ENCODE results near the gene RBBP6. TPM values are rescaled to one million over a fixed set of nuclear protein-coding genes. Genes with fewer than 3 reads are reported as not detected.

Gene RBBP6
- total and polyA plus RNA-seq, 4 experiments from 2014 or later, result 26.4 to 102 (median 61.3) TPM

GRCh38 chr16:24511792-24512191 is 27.6 kb upstream of the RBBP6 start:
- Histone ChIP-seq H3K4me3 (ENCODE audit: low read length in 2 of 2) (no peak overlapping the region), H3K27me3 (ENCODE audit: insufficient read depth, low read length) (no peaks in the 10 kb centered on the region), H3K27ac (ENCODE audit: low read depth, low read length) (no peak overlapping the region), H3K4me1 (ENCODE audit: insufficient read depth, low read length) (no peaks in the 10 kb centered on the region), H3K36me3 (ENCODE audit: insufficient read depth, low read length) (no peaks in the 10 kb centered on the region), H3K9me3 (ENCODE audit: control insufficient read depth in 1 of 2, low read length in 2 of 2) (no peaks in the 10 kb centered on the region)
- no peak for DNase-seq
- peaks cover 3 to 4% of the 10 kb centered on the region in 2 donors for H3K27me3 Mint-ChIP-seq
- no peak overlapping the region for H3K4me3 Mint-ChIP-seq
- H3K27ac Mint-ChIP-seq, result no peak overlapping the region
- H3K9me3 Mint-ChIP-seq, result no peaks in the 10 kb centered on the region
- ChIA-PET POLR2A (ENCODE audit: partially characterized antibody) (no interaction called here), CTCF (ENCODE audit: partially characterized antibody) (no interaction called here)
- H3K36me3 Mint-ChIP-seq, result no peaks in the 10 kb centered on the region
- peaks cover under 1 to 1% (median under 1%) of the 10 kb centered on the region in 4 donors for H3K4me1 Mint-ChIP-seq
- intact Hi-C loops (cut with micrococcal nuclease), result loop anchor here (10.0 kb wide), 1 partner anchor 293 kb away; no protein-coding TSS in a partner anchor

DNA sequence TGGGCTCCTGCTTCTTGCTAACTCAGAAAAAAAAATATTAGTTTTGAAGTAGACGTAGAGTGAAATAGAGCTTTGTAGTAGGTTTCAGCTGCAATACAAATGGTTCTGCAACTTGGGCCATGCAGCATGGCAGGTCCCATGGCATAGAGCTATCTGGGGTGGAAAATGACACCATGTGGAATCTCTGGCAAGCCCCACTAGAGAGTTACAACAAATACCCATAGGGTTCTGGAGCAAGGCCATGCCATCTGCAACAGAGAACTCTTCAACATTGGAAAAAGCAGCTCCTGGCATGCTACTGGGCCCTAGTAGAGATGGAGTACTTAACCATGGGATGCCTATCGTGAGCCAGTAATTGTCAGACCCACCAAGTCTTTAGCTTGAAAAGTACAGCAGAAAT is 25.3 kb upstream of the RBBP6 start:
- peaks cover 4 to 6% (median 5%) of the 10 kb centered on the region in 4 donors for H3K4me1 Mint-ChIP-seq
- Histone ChIP-seq H3K27me3 (ENCODE audit: insufficient read depth, low read length) (no peaks in the 10 kb centered on the region), H3K36me3 (ENCODE audit: insufficient read depth, low read length) (no peaks in the 10 kb centered on the region), H3K4me3 (ENCODE audit: low read length in 2 of 2) (no peak overlapping the region), H3K27ac (ENCODE audit: low read depth, low read length) (no peak overlapping the region), H3K9me3 (ENCODE audit: control insufficient read depth in 1 of 2, low read length in 2 of 2) (no peaks in the 10 kb centered on the region), H3K4me1 (ENCODE audit: insufficient read depth, low read length) (no peaks in the 10 kb centered on the region)
- no peak overlapping the region for H3K27ac Mint-ChIP-seq
- intact Hi-C loops (cut with micrococcal nuclease), result loop anchor here (10.0 kb wide), 1 partner anchor 291 kb away; no protein-coding TSS in a partner anchor
- no peak overlapping the region for H3K4me3 Mint-ChIP-seq
- H3K9me3 Mint-ChIP-seq, result no peaks in the 10 kb centered on the region
- H3K27me3 Mint-ChIP-seq, result peaks cover 2 to 3% of the 10 kb centered on the region in 2 donors
- ChIA-PET POLR2A (ENCODE audit: partially characterized antibody) (interaction anchor here (1.4 kb wide), 1 partner anchor 25 kb away, joined by 3 read pairs; the partner anchor contains the start of gene RBBP6), CTCF (ENCODE audit: partially characterized antibody) (interaction anchor here (0.7 to 4.4 kb wide), 7 partner anchors 9 to 711 kb away, joined by 3 to 44 read pairs (median 5); no protein-coding TSS in a partner anchor)
- no peak for DNase-seq
- H3K36me3 Mint-ChIP-seq, result no peaks in the 10 kb centered on the region

DNA sequence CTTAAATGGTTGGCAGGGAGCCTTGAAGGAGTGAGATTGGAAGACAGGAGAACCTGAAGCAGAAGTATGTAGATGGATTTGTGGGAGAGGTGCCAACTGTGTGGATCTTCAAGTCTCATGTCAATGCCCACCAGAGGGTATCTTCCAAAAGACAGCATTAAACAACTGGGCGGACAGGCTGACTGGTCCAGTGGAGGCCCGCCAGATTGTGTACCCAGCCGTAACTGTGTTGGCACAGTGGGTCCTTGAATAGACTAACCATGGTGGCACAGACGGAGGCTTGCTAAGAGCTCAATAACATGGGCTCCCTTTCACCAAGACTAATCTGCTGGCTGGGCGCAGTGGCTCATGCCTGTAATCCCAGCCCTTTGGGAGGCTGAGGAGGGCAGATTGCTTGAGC is 24.2 kb upstream of the RBBP6 start:
- Histone ChIP-seq H3K4me3 (ENCODE audit: low read length in 2 of 2) (no peak overlapping the region), H3K27me3 (ENCODE audit: insufficient read depth, low read length) (no peaks in the 10 kb centered on the region), H3K36me3 (ENCODE audit: insufficient read depth, low read length) (no peaks in the 10 kb centered on the region), H3K4me1 (ENCODE audit: insufficient read depth, low read length) (no peaks in the 10 kb centered on the region), H3K9me3 (ENCODE audit: control insufficient read depth in 1 of 2, low read length in 2 of 2) (no peaks in the 10 kb centered on the region), H3K27ac (ENCODE audit: low read depth, low read length) (no peak overlapping the region)
- intact Hi-C loops (cut with micrococcal nuclease), result loop anchor here (10.0 kb wide), 1 partner anchor 290 kb away; no protein-coding TSS in a partner anchor
- Mint-ChIP-seq H3K4me3 (no peak overlapping the region), H3K36me3 (no peaks in the 10 kb centered on the region), H3K9me3 (no peaks in the 10 kb centered on the region), H3K4me1 (peaks cover 4 to 6% (median 5%) of the 10 kb centered on the region in 4 donors), H3K27ac (no peak overlapping the region), H3K27me3 (peaks cover 2 to 3% of the 10 kb centered on the region in 2 donors)
- CTCF ChIA-PET (ENCODE audit: partially characterized antibody), result interaction anchor here (0.8 to 4.4 kb wide), 9 partner anchors 9 to 592 kb away, joined by 3 to 44 read pairs (median 4); no protein-coding TSS in a partner anchor
- no peak for DNase-seq
- POLR2A ChIA-PET (ENCODE audit: partially characterized antibody), result no interaction called here

GRCh38 chr16:24516900-24517669 is 22.3 kb upstream of the RBBP6 start:
- POLR2A ChIA-PET (ENCODE audit: partially characterized antibody), result interaction anchor here (0.7 kb wide), 1 partner anchor 25 kb away, joined by 5 read pairs; no protein-coding TSS in a partner anchor
- H3K27ac Mint-ChIP-seq, result peak overlapping the region in 3 of 7 donors; percentile 14 to 88 (median 71)

GRCh38 chr16:24518498-24518897 is 20.9 kb upstream of the RBBP6 start:
- intact Hi-C loops (cut with micrococcal nuclease), result loop anchor here (10.0 kb wide), 1 partner anchor 286 kb away; no protein-coding TSS in a partner anchor

More at GRCh38 chr16:24516900-24517669, 22.3 kb upstream of the RBBP6 start:
- peaks cover 2 to 3% of the 10 kb centered on the region in 2 donors for H3K27me3 Mint-ChIP-seq
- CTCF ChIA-PET (ENCODE audit: partially characterized antibody), result interaction anchor here (0.6 to 4.4 kb wide), 17 partner anchors 8 to 1243 kb away, joined by 3 to 44 read pairs (median 4); partner anchors contain the start of gene RBBP6
- H3K4me3 Mint-ChIP-seq, result peak overlapping the region in 6 of 8 donors; percentile 3 to 55 (median 46)
- no peaks in the 10 kb centered on the region for H3K9me3 Mint-ChIP-seq
- no peaks in the 10 kb centered on the region for H3K36me3 Mint-ChIP-seq
- H3K4me1 ChIP-seq (ENCODE audit: insufficient read depth, low read length), result no peaks in the 10 kb centered on the region
- peak; percentile 62 to 69 (median 67) for DNase-seq
- no peaks in the 10 kb centered on the region for H3K27me3 ChIP-seq (ENCODE audit: insufficient read depth, low read length)
- intact Hi-C loops (cut with micrococcal nuclease), result loop anchor here (1.0 to 10.0 kb wide), 2 partner anchors 23 to 288 kb away; no protein-coding TSS in a partner anchor
- H3K4me3 ChIP-seq (ENCODE audit: low read length in 2 of 2), result no peak overlapping the region
- H3K9me3 ChIP-seq (ENCODE audit: control insufficient read depth in 1 of 2, low read length in 2 of 2), result no peaks in the 10 kb centered on the region
- H3K36me3 ChIP-seq (ENCODE audit: insufficient read depth, low read length), result no peaks in the 10 kb centered on the region
- peaks cover 4 to 6% (median 5%) of the 10 kb centered on the region in 4 donors for H3K4me1 Mint-ChIP-seq
- no peak overlapping the region for H3K27ac ChIP-seq (ENCODE audit: low read depth, low read length)

GRCh38 chr16:24520983-24521382 is 18.4 kb upstream of the RBBP6 start:
- Histone ChIP-seq H3K9me3 (ENCODE audit: control insufficient read depth in 1 of 2, low read length in 2 of 2) (no peaks in the 10 kb centered on the region), H3K27me3 (ENCODE audit: insufficient read depth, low read length) (no peaks in the 10 kb centered on the region), H3K27ac (ENCODE audit: low read depth, low read length) (no peak overlapping the region), H3K4me1 (ENCODE audit: insufficient read depth, low read length) (no peaks in the 10 kb centered on the region), H3K4me3 (ENCODE audit: low read length in 2 of 2) (no peak overlapping the region), H3K36me3 (ENCODE audit: insufficient read depth, low read length) (no peaks in the 10 kb centered on the region)
- intact Hi-C loops (cut with micrococcal nuclease), result no loop called here
- Mint-ChIP-seq H3K27me3 (no peaks in the 10 kb centered on the region), H3K27ac (no peak overlapping the region), H3K9me3 (no peaks in the 10 kb centered on the region), H3K4me3 (no peak overlapping the region), H3K4me1 (peaks cover 4 to 6% (median 5%) of the 10 kb centered on the region in 4 donors), H3K36me3 (no peaks in the 10 kb centered on the region)
- DNase-seq, result no peak
- CTCF ChIA-PET (ENCODE audit: partially characterized antibody), result interaction anchor here (1.3 to 1.9 kb wide), 2 partner anchors 10 to 16 kb away, joined by 4 read pairs; no protein-coding TSS in a partner anchor
- POLR2A ChIA-PET (ENCODE audit: partially characterized antibody), result no interaction called here

More at GRCh38 chr16:24518498-24518897, 20.9 kb upstream of the RBBP6 start:
- Histone ChIP-seq H3K4me3 (ENCODE audit: low read length in 2 of 2) (no peak overlapping the region), H3K9me3 (ENCODE audit: control insufficient read depth in 1 of 2, low read length in 2 of 2) (no peaks in the 10 kb centered on the region), H3K27me3 (ENCODE audit: insufficient read depth, low read length) (no peaks in the 10 kb centered on the region), H3K36me3 (ENCODE audit: insufficient read depth, low read length) (no peaks in the 10 kb centered on the region), H3K4me1 (ENCODE audit: insufficient read depth, low read length) (no peaks in the 10 kb centered on the region), H3K27ac (ENCODE audit: low read depth, low read length) (no peak overlapping the region)
- Mint-ChIP-seq H3K9me3 (no peaks in the 10 kb centered on the region), H3K27me3 (peaks cover 0 to 2% of the 10 kb centered on the region in 2 donors), H3K4me1 (peaks cover 4 to 6% (median 5%) of the 10 kb centered on the region in 4 donors), H3K36me3 (no peaks in the 10 kb centered on the region), H3K27ac (no peak overlapping the region), H3K4me3 (no peak overlapping the region)
- ChIA-PET CTCF (ENCODE audit: partially characterized antibody) (interaction anchor here (0.7 to 1.9 kb wide), 4 partner anchors 13 to 708 kb away, joined by 3 to 8 read pairs (median 4); no protein-coding TSS in a partner anchor), POLR2A (ENCODE audit: partially characterized antibody) (no interaction called here)
- DNase-seq, result no peak

GRCh38 chr16:24522751-24523150 is 16.6 kb upstream of the RBBP6 start:
- POLR2A ChIA-PET (ENCODE audit: partially characterized antibody), result no interaction called here
- intact Hi-C loops (cut with micrococcal nuclease), result no loop called here
- Histone ChIP-seq H3K27ac (ENCODE audit: low read depth, low read length) (no peak overlapping the region), H3K9me3 (ENCODE audit: control insufficient read depth in 1 of 2, low read length in 2 of 2) (no peaks in the 10 kb centered on the region), H3K27me3 (ENCODE audit: insufficient read depth, low read length) (no peaks in the 10 kb centered on the region), H3K4me1 (ENCODE audit: insufficient read depth, low read length) (no peaks in the 10 kb centered on the region), H3K4me3 (ENCODE audit: low read length in 2 of 2) (no peak overlapping the region), H3K36me3 (ENCODE audit: insufficient read depth, low read length) (no peaks in the 10 kb centered on the region)
- Mint-ChIP-seq H3K4me3 (no peak overlapping the region), H3K9me3 (no peaks in the 10 kb centered on the region), H3K36me3 (no peaks in the 10 kb centered on the region), H3K27ac (no peak overlapping the region), H3K4me1 (no peaks in the 10 kb centered on the region), H3K27me3 (no peaks in the 10 kb centered on the region)
- DNase-seq, result no peak
- CTCF ChIA-PET (ENCODE audit: partially characterized antibody), result no interaction called here

All from CD4-positive, alpha-beta memory T cell (primary cell).